A549 (cell line): ENCODE data around the gene ATAD3A. TPM values are rescaled to one million over a fixed set of nuclear protein-coding genes. Genes with fewer than 3 reads are reported as not detected.

ENCODE experiments used
- ATAC-seq, 2 experiments: fragments of 200-7000 bp in 1 of 2; fragments of >200 bp in 1 of 2; cut with Nextera tagmentation in 1 of 2; cut with Tn5 transposase in 1 of 2; 3 replicates each; pipeline versions ENCODE4 v1.8.0 to v1.9.1; 2018 to 2020; ENCODE audit warnings: mild to moderate bottlenecking in 1 of 2, moderate library complexity in 1 of 2
- CTCF ChIA-PET: fragments of 300-600 bp; sonication (Branson Sonifier 250); formaldehyde crosslinking; extraction: SDS; loops from one replicate; lab custom pipeline; 2021; ENCODE audit warnings: antibody characterized with exemption, inconsistent platforms; lab: Yijun Ruan, JAX
- POLR2A ChIA-PET: fragments of 350-600 bp; formaldehyde crosslinking; extraction: SDS; loops from one replicate; lab custom pipeline; 2021; ENCODE audit warnings: antibody characterized with exemption, inconsistent platforms; lab: Yijun Ruan, JAX
- DNase-seq, 2 experiments: peaks; one replicate each; pipeline versions ENCODE4 v3.0.0 to v3.0.0-alpha.2; 2011 to 2016; ENCODE audit warnings: low read depth in 1 of 2, low spot score in 1 of 2
- FAIRE-seq: peaks from 2 replicates; lab custom pipeline; 2011; peaks lifted over from hg19 to GRCh38; lab: Jason Lieb, UNC
- H3K27ac ChIP-seq, 2 experiments: fragments of >200 bp; sonication (Bioruptor Twin); formaldehyde crosslinking; 3 replicates each; pipeline ENCODE4 v1.5.1; 2016 to 2017
- H3K4me1 ChIP-seq: fragments of >200 bp; sonication (Bioruptor Twin); formaldehyde crosslinking; 3 replicates; pipeline ENCODE4 v1.6.1; 2016
- H3K4me2 ChIP-seq: fragments of >200 bp; sonication (Bioruptor Twin); formaldehyde crosslinking; 3 replicates; pipeline ENCODE4 v1.6.1; 2016
- H3K4me3 ChIP-seq: fragments of >200 bp; sonication (Bioruptor Twin); formaldehyde crosslinking; 3 replicates; pipeline ENCODE4 v1.5.1; 2016
- H3K9me3 ChIP-seq: fragments of >200 bp; sonication (Bioruptor Twin); formaldehyde crosslinking; 3 replicates; pipeline ENCODE4 v1.6.1; 2016
- CTCF ChIP-seq: fragments of >200 bp; sonication (Bioruptor Twin); formaldehyde crosslinking; IDR thresholded peaks from 3 replicates; pipeline ENCODE4 v1.5.1; 2016
- E2F6 ChIP-seq: IDR thresholded peaks from 2 replicates; pipeline ENCODE4 v1.6.1; 2012; ENCODE audit warnings: low read depth, borderline replicate concordance
- EHMT2 ChIP-seq: fragments of 200-600 bp; sonication (generic); IDR thresholded peaks from 2 replicates; pipeline ENCODE4 v1.6.1; 2016; ENCODE audit warnings: antibody characterized with exemption, low read depth, mild to moderate bottlenecking, moderate library complexity
- FOSB ChIP-seq: fragments of 250-450 bp; sonication (Bioruptor Pico); IDR thresholded peaks from 2 replicates; pipeline ENCODE4 v1.5.0; 2020; ENCODE audit warnings: mild to moderate bottlenecking, moderate library complexity
- FOSL2 ChIP-seq, 2 experiments: fragments of 450-650 bp in 1 of 2; fragments of >200 bp in 1 of 2; sonication (Bioruptor Twin) in 1 of 2; formaldehyde crosslinking; IDR thresholded peaks; 2 replicates each; pipeline versions ENCODE4 v1.5.0 to v1.6.1; 2016 to 2020; ENCODE audit warnings: mild to moderate bottlenecking in 1 of 2, moderate library complexity in 1 of 2
- HDAC2 ChIP-seq: fragments of 200-600 bp; sonication (generic); IDR thresholded peaks from 2 replicates; pipeline ENCODE4 v1.6.1; 2016
- HEYL ChIP-seq: fragments of 250-450 bp; sonication (Bioruptor Pico); IDR thresholded peaks from 2 replicates; pipeline ENCODE4 v1.8.0; 2021; ENCODE audit warnings: mild to moderate bottlenecking, moderate library complexity
- HOXB13 ChIP-seq: fragments of 250-450 bp; sonication (Bioruptor Pico); IDR thresholded peaks from 2 replicates; pipeline ENCODE4 v1.5.0; 2020; ENCODE audit warnings: low read depth, mild to moderate bottlenecking, moderate library complexity
- JUNB ChIP-seq: fragments of >200 bp; sonication (Bioruptor Twin); formaldehyde crosslinking; IDR thresholded peaks from 2 replicates; pipeline ENCODE4 v1.6.1; 2016
- KDM5A ChIP-seq: fragments of 200-600 bp; sonication (generic); IDR thresholded peaks from 2 replicates; pipeline ENCODE4 v1.6.1; 2016; ENCODE audit warnings: antibody characterized with exemption, mild to moderate bottlenecking
- NFE2L2 ChIP-seq: fragments of 150-350 bp; conservative IDR thresholded peaks from 2 replicates; pipeline ENCODE4 v1.6.1; 2014; ENCODE audit warnings: low read length
- NPAS2 ChIP-seq: fragments of 250-450 bp; sonication (Bioruptor Pico); IDR thresholded peaks from 2 replicates; pipeline ENCODE4 v1.8.0; 2022; ENCODE audit warnings: mild to moderate bottlenecking, moderate library complexity, borderline replicate concordance
- NR3C1 ChIP-seq: fragments of >200 bp; sonication (Bioruptor Twin); formaldehyde crosslinking; IDR thresholded peaks from 3 replicates; pipeline ENCODE4 v1.6.1; 2017
- POLR2A ChIP-seq: IDR thresholded peaks from 2 replicates; pipeline ENCODE4 v1.6.1; 2012; ENCODE audit warnings: mild to moderate bottlenecking, low read length
- RAD21 ChIP-seq, 2 experiments: fragments of >200 bp in 1 of 2; sonication (Bioruptor Twin) in 1 of 2; formaldehyde crosslinking in 1 of 2; IDR thresholded peaks in 1 of 2; conservative IDR thresholded peaks in 1 of 2; 2 replicates in 1 of 2; 3 replicates in 1 of 2; pipeline ENCODE4 v1.6.1; 2012 to 2018; ENCODE audit warnings: inconsistent platforms in 1 of 2
- SREBF2 ChIP-seq: fragments of 450-650 bp; IDR thresholded peaks from 2 replicates; pipeline ENCODE4 v1.6.1; 2014; ENCODE audit warnings: mild to moderate bottlenecking, moderate library complexity
- TFCP2L1 ChIP-seq: fragments of 250-450 bp; sonication (Bioruptor Pico); IDR thresholded peaks from 2 replicates; pipeline ENCODE4 v1.5.0; 2021; ENCODE audit warnings: mild to moderate bottlenecking
- TP53 ChIP-seq: fragments of 250-450 bp; sonication (Bioruptor Pico); IDR thresholded peaks from 2 replicates; pipeline ENCODE4 v1.5.0; 2021; ENCODE audit warnings: mild to moderate bottlenecking, moderate library complexity
- ZNF302 ChIP-seq: fragments of 250-450 bp; sonication (Bioruptor Pico); IDR thresholded peaks from 2 replicates; pipeline ENCODE4 v1.9.0; 2021; ENCODE audit warnings: inconsistent platforms, mild to moderate bottlenecking, moderate library complexity
- ZSCAN20 ChIP-seq: fragments of 250-450 bp; sonication (Bioruptor Pico); IDR thresholded peaks from 2 replicates; pipeline ENCODE4 v1.8.0; 2022; ENCODE audit warnings: mild to moderate bottlenecking, moderate library complexity
- WGBS: methylation state at CpG from one replicate; pipeline ENCODE4 v1.1.6; 2017; ENCODE audit errors: missing lambda C conversion rate; 5-methylcytosine and 5-hydroxymethylcytosine counted together
- polyA plus RNA-seq, 4 experiments: library from polyadenylated mRNA; depleted of rRNA in 3 of 4; stranded (reverse); fragments of >200 nt; fragmentation: RNase III in 1 of 4; extraction: RNeasy Plus Mini Kit Qiagen cat#74134 plus additional on column Dnase treatment in 1 of 4; gene quantifications; 2 replicates in 3 of 4; 3 replicates in 1 of 4; pipeline ENCODE4 v1.2.3, GENCODE V29; 2011 to 2017
- TF ChIP-seq, protein P1 (sequence below): fragments of 250-450 bp; sonication (Bioruptor Pico); IDR thresholded peaks from 2 replicates; pipeline ENCODE4 v1.5.0; 2020; ENCODE audit warnings: low read depth, mild to moderate bottlenecking, moderate library complexity
- TF ChIP-seq, protein P2 (sequence below): fragments of 250-450 bp; sonication (Bioruptor Pico); IDR thresholded peaks from 2 replicates; pipeline ENCODE4 v1.5.0; 2021; ENCODE audit warnings: mild to moderate bottlenecking, moderate library complexity, borderline replicate concordance
- TF ChIP-seq, protein P3 (sequence below): fragments of 150-350 bp; IDR thresholded peaks from 2 replicates; pipeline ENCODE4 v1.6.1; 2014; ENCODE audit warnings: low read depth, mild to moderate bottlenecking, low read length
- TF ChIP-seq, protein P4 (sequence below): IDR thresholded peaks from 2 replicates; pipeline ENCODE4 v1.6.1; 2012

The ATAD3A gene
- polyA plus RNA-seq, 2 of the 4 experiments (the other 2 are of a cell fraction), result 10.9 to 27.2 TPM

DNA sequence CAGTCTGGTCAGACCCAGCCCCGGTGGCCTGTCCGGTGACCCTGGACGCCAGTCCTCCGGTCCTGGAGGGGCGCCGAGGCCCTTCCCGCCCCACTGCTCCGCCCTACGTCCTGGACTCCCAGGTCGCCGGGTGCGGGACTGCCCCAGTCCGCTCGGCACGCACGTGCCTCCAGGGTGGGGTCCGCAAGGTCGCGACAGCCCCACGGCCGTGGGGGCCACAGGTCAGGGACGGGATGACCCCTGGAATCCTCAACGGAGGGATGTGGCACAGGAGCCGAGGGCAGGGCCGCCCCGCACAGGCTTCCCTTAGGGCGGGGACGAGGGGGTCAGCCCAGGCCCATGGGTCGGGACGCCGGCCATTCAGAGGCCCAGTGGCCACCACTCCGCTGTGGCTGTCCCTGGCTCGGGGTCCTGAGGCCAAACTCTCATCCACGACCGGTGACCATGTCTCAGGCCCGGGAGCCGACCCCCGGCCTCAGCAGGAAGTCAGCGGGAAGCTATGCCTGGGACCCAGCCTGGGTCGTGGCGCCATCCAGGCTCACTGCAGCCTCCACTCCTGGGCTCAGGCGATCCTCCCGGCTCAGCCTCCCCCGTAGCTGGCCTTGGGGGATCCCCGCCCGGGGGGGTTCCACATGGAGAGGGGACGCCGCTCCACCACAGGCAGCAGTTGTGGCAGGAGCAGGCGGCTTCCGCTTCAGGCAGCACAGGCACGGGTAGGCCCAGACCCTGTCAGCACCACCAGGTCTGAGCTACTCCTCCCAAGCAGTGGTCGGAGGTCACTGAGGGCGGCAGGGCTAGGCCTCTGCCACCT is 29.1 kb downstream of the ATAD3A start:
- WGBS, result 96% methylated on average over 15 of the region's 53 CpGs
- FAIRE-seq, result no peak
- no peak for ATAC-seq
- H3K9me3 ChIP-seq, result no peaks in the 10 kb centered on the region
- no peak for TF ChIP-seq NFE2L2
- TF ChIP-seq, protein P1, sequence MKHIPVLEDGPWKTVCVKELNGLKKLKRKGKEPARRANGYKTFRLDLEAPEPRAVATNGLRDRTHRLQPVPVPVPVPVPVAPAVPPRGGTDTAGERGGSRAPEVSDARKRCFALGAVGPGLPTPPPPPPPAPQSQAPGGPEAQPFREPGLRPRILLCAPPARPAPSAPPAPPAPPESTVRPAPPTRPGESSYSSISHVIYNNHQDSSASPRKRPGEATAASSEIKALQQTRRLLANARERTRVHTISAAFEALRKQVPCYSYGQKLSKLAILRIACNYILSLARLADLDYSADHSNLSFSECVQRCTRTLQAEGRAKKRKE (CRISPR knock-in tag), result no peak
- no peak for TF ChIP-seq ZNF302
- TF ChIP-seq, protein P2, sequence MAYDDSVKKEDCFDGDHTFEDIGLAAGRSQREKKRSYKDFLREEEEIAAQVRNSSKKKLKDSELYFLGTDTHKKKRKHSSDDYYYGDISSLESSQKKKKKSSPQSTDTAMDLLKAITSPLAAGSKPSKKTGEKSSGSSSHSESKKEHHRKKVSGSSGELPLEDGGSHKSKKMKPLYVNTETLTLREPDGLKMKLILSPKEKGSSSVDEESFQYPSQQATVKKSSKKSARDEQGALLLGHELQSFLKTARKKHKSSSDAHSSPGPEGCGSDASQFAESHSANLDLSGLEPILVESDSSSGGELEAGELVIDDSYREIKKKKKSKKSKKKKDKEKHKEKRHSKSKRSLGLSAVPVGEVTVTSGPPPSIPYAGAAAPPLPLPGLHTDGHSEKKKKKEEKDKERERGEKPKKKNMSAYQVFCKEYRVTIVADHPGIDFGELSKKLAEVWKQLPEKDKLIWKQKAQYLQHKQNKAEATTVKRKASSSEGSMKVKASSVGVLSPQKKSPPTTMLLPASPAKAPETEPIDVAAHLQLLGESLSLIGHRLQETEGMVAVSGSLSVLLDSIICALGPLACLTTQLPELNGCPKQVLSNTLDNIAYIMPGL, result no peak
- TF ChIP-seq, all 56 proteins: peak for 0
- DNase-seq, result no peak
- H3K4me1 ChIP-seq, result no peaks in the 10 kb centered on the region
- ChIA-PET POLR2A (no interaction called here), CTCF (interaction anchor here (2.0 kb wide), 1 partner anchor 10 kb away, joined by 10 read pairs; no protein-coding TSS in a partner anchor)
- H3K4me2 ChIP-seq, result no peak overlapping the region
- H3K27ac ChIP-seq, result no peak overlapping the region
- no peak overlapping the region for H3K4me3 ChIP-seq

GRCh38 chr1:1541956-1542765 is 30.2 kb downstream of the ATAD3A start:
- CTCF ChIA-PET, result interaction anchor here (0.8 to 2.0 kb wide), 3 partner anchors 9 to 15 kb away, joined by 3 to 10 read pairs (median 3); no protein-coding TSS in a partner anchor
- POLR2A ChIA-PET, result no interaction called here

GRCh38 chr1:1542766-1543705 is 31.1 kb downstream of the ATAD3A start:
- DNase-seq, result no peak
- Histone ChIP-seq H3K4me3 (no peak overlapping the region), H3K4me1 (no peaks in the 10 kb centered on the region), H3K9me3 (no peaks in the 10 kb centered on the region), H3K27ac (no peak overlapping the region), H3K4me2 (no peak overlapping the region)
- WGBS, result 91% methylated on average over 27 of the region's 45 CpGs
- POLR2A ChIA-PET, result no interaction called here
- no peak for FAIRE-seq
- no peak for ATAC-seq
- CTCF ChIA-PET, result interaction anchor here (1.1 to 2.0 kb wide), 2 partner anchors 8 to 14 kb away, joined by 3 to 10 read pairs; no protein-coding TSS in a partner anchor
- no peak for TF ChIP-seq JUNB
- no peak for TF ChIP-seq TFCP2L1 (CRISPR knock-in tag)
- no peak for TF ChIP-seq EHMT2
- TF ChIP-seq NPAS2 (CRISPR knock-in tag), result no peak
- TF ChIP-seq SREBF2, result no peak
- no peak for TF ChIP-seq ZSCAN20 (CRISPR knock-in tag)
- no peak for TF ChIP-seq FOSL2 (IDR thresholded peaks at IDR 0.05)
- no peak for TF ChIP-seq FOSL2 (CRISPR knock-in tag; IDR thresholded peaks at IDR 0.05)
- TF ChIP-seq E2F6, result no peak
- no peak for TF ChIP-seq HOXB13 (CRISPR knock-in tag)
- TF ChIP-seq RAD21 (conservative IDR thresholded peaks at IDR 0.05 in 1 of 2, IDR thresholded peaks at IDR 0.05 in 1 of 2), result no peak
- TF ChIP-seq KDM5A, result no peak
- no peak for TF ChIP-seq TP53 (CRISPR knock-in tag)
- TF ChIP-seq NR3C1, result no peak
- TF ChIP-seq, protein P3, sequence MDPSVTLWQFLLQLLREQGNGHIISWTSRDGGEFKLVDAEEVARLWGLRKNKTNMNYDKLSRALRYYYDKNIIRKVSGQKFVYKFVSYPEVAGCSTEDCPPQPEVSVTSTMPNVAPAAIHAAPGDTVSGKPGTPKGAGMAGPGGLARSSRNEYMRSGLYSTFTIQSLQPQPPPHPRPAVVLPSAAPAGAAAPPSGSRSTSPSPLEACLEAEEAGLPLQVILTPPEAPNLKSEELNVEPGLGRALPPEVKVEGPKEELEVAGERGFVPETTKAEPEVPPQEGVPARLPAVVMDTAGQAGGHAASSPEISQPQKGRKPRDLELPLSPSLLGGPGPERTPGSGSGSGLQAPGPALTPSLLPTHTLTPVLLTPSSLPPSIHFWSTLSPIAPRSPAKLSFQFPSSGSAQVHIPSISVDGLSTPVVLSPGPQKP, result no peak
- TF ChIP-seq CTCF, result no peak

More at GRCh38 chr1:1541956-1542765, 30.2 kb downstream of the ATAD3A start:
- Histone ChIP-seq H3K4me3 (no peak overlapping the region), H3K9me3 (no peaks in the 10 kb centered on the region), H3K4me1 (no peaks in the 10 kb centered on the region), H3K27ac (no peak overlapping the region), H3K4me2 (no peak overlapping the region)
- no peak for FAIRE-seq
- ATAC-seq, result no peak
- DNase-seq, result no peak
- WGBS, result 91% methylated on average over 24 of the region's 37 CpGs
- TF ChIP-seq SREBF2 (no peak), FOSB (CRISPR knock-in tag) (no peak), POLR2A (no peak), HEYL (CRISPR knock-in tag) (no peak), HDAC2 (no peak)
- TF ChIP-seq, protein P4, sequence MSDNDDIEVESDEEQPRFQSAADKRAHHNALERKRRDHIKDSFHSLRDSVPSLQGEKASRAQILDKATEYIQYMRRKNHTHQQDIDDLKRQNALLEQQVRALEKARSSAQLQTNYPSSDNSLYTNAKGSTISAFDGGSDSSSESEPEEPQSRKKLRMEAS, result no peak
